GM21515 (cell line): ENCODE results near the gene CREB5.

ENCODE experiments used
- ATAC-seq: cut with Tn5 transposase; IDR thresholded peaks from one replicate; pipeline ENCODE4 v1.9.1; 2021; ENCODE audit not compliant: unreplicated experiment

Gene CREB5

DNA sequence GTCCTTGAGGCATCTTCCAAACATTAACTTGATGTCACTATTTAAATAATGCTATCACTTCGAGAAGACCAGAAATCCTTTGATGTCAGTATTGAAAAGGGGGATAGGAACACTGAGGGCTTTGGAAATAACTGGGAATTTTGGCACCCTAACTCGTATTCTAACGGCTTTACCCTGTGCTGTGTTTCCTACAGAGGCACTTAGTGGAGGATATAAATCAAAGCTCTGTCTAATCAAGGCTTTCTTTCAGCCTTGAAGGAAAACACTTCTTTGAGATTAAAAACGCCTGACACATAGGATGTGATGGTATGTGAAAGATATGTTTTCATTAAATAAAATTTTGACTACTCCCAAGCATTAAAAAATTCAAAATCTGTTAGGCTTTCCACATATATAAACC lies 62.3 kb downstream of the CREB5 start:
- ATAC-seq = no peak

DNA sequence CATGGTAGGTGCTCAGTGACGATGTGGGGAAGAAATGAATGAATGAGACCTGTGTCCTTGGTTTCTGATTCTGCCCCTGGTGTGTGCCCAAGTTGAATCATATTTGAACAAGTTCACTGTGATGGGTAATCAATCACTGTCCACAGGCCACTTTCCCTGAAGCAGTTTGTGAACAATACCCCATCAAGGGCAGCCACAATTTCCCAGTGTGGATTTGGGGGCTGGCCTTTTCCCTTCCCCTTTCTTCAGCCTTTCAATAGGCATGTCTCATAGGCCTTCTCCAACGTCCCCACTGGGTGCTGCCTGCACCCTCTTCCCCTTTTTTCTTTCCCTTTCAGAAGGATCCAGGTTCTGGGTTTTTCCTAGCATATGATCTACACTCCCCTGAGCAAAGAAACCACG lies 64.7 kb downstream of the CREB5 start:
- ATAC-seq = no peak

DNA sequence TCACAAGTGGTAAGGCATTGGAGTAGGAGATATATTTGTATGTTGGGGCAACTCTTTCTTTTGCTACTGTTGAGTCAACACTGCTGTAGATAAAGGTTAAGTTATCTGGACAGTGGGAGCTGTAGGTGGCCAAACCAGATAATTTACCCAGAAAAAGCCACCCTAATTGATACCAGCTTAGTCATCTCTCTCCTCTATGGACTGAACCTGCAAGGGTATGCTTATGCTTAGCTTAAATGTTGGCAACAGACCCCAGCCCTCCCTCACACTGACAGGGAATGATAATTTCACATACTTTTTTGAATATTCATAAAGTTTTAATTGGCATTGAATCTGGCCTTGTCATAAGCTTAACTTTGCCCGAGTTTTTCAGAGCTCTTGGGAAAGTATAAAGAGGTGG lies 66.3 kb downstream of the CREB5 start:
- ATAC-seq = no peak

DNA sequence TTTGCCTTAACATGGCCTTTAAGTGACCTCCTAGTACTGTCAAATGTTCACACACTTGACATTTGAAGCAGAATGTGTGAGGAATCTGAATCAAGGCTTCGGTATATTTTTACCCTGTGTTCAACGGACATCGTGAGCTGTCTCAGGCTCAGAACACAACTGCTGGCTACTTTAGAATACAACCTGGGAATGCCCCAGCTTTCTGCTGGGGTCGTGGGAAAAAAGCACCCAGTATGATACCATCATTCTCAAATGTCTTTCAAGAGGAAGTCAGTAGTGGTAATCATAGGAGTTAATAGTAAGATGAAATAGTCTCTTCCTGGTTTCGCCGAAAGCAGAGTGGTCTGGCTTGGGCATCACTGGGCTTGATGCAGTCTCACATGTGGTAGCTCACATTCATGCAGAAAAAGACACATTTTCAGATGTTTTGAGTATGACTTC lies 67.2 kb downstream of the CREB5 start:
- peak; percentile 73 for ATAC-seq

GRCh38 chr7:28480595-28480994 lies 68.3 kb downstream of the CREB5 start:
- no peak for ATAC-seq

DNA sequence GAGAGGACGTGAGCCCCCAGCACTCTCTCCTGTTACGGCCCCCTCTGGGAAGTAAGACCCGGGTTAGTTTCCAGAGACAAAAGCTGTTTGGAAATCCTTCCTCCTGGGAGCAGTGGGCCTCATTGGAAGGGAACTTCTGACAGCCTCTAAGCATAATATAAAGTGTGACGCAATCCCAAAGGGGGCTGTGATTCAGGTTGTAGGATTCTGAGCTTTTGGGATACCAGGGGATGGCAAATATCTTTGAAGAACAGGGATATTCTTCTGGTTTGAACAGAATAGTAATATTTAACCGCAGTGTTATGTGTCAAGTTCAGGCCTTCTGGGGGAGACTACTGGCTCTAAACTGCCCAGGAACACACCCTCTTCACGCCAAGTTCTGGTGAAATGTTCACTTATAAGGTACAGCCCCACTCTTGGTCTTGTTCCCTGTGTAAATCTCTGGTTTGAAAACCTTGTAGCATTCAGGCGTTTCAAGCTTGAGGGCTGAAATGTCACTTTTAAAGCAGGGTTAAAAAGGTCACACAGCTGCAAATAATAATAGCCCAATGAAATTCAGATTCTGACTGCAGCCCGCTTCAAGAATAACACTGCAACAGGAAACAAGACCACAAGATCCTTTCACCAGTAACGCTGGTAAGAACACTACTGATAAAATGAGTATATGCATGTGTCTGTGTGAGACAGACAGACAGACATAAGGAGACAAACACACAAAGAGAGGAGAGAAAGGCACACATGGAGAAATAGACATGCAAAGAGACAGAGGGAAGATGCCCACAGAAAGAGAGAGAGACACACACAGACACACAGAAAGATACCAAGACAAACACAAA lies 69.0 kb downstream of the CREB5 start:
- ATAC-seq = peak; percentile 76

DNA sequence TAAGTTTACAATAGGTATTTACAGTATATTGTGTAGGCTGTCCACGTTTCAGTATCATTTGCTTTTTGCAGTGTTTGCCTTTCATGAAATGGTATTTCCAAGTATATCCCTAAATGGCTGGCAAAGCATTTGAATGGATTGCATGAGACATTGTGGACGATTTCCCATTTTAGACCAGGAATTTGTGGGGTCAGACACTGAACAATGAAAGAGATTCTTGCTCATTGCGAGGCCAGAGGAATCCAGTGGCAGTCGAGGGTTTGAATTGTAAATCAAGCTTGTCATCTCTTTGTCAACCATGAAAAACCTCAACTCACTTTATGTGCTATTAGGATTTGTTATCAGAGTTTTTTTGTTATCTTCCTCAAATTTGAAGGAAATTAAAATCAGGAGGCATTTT lies 70.8 kb downstream of the CREB5 start:
- no peak for ATAC-seq

- ATAC-seq = no peak
These were observed 71.7 kb downstream of the CREB5 start for GRCh38 chr7:28483908-28484605.

DNA sequence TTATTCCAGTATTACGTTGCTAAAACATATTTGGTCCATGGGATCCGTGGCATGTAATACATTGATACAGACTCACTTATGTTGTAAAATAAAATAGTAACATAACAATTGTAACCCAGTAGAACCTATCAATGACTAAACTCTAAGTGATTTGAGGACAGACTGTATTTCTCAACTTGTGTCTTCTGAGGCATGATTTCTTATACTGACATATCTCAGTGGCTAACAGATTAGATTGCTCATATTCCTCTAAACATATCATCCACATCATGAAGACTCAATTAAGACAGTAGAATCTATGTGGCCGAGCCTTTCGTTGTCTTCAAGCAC lies 72.3 kb downstream of the CREB5 start:
- ATAC-seq = no peak

DNA sequence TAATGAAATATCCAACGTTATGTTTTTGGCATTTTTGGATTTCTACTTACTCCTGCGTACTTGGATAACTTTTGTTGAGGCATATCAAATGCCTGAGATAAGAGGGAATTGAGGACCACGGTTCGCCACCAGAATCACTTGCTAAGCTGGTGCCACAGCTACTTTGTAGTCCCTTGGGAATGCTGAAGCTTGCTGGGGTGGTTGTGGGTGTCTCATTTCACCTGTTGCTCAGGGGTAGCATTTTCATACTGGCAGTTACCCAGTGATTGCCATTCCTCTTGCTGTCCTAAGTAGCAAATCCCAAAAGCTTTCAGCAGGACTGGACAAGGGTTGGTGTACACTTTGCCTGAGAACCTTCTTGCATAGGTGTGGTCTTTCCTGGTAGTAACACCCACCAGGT lies 75.2 kb downstream of the CREB5 start:
- no peak for ATAC-seq

GRCh38 chr7:28488061-28488791 lies 75.9 kb downstream of the CREB5 start:
- ATAC-seq = no peak

GRCh38 chr7:28490831-28491230 lies 78.5 kb downstream of the CREB5 start:
- no peak for ATAC-seq

DNA sequence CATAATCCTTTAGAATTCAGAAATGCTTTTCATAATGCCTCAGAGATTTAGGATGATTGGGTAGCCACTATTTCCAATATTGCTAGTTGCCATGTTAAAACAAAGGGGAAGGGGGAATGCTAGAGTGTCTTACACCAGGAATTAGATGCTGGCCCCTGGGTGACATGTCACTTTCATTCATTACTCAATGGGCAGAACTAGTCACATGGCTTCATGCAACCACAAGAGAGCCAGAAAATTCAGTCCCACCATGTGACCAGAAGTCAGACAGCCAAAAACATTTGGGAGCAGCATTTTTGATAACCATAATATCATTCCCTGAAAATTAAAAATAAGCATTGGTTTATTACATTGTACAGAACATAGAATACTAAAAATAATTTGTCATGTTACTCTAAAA lies 81.2 kb downstream of the CREB5 start:
- ATAC-seq = no peak

- ATAC-seq = no peak
These were observed 84.7 kb downstream of the CREB5 start for GRCh38 chr7:28497009-28497408.

GRCh38 chr7:28498636-28499035 lies 86.3 kb downstream of the CREB5 start:
- no peak for ATAC-seq

- no peak for ATAC-seq
These were observed 87.8 kb downstream of the CREB5 start for GRCh38 chr7:28500138-28500537.

DNA sequence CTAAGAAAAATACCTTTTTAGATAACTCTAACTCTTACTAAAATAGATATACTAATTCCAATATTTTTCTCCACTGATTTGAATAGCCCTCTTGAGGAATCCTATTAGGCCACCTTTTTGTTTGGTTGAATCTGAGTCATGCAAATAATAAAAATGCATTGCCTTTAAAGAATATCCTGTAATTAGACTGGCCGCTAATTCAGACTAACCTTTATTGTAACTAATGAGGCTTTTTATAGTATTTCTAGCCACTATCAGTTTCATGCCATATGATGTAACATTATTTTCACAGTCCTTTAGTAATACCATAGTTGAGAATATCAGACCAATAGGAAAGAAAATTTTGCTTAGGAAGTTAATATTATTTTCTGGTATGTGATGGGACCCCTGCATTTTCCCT lies 90.1 kb downstream of the CREB5 start:
- ATAC-seq = no peak

DNA sequence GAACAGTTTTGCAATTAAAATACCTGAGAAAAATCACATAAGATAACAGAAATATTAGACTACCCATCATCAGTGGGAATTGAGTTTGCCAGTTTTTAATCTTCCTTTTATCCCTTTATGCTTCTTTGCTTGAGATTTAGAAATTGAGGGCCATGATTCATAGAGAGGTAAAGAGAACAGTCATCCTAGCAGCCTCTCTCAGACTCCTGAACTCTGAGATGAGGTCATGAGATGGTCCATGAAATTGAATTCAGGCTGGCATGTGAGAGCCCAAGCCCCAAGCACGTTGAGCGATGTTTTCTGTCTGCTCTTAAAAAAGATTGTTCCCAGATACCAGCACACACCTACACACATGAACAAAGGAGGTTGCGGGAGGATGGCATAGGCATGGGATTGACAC lies 91.1 kb downstream of the CREB5 start:
- ATAC-seq = no peak

GRCh38 chr7:28505014-28505413 lies 92.7 kb downstream of the CREB5 start:
- ATAC-seq = no peak

DNA sequence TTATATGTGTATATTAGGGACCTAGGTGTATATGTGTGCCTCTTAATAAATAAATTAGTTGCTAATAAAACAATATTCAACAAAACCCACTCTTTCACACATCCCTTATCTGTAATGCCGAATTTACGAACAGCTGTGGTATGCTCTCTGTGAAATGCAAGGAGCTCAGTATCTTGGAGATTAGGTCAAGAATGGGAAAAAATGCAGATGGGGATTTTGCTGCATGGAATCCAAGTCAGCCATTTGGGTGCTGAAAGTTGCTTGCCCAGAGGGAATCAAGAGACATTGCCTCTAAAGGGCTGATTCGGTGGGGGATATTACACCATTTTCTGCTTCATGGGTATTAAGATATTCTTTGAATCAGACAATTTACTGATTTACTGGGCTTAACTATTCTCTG lies 93.5 kb downstream of the CREB5 start:
- no peak for ATAC-seq

- no peak for ATAC-seq
These were observed 95.4 kb downstream of the CREB5 start for GRCh38 chr7:28507525-28508282.
